ENCODE data around the gene GPC5. TPM values are rescaled to one million over a fixed set of nuclear protein-coding genes. Genes with fewer than 3 reads are reported as not detected.

The GPC5 gene
- total and polyA plus RNA-seq, 2 of the 8 experiments (the other 6 are each of a cell fraction or from before 2014, with no cell fraction given): 0.20 to 0.39 TPM

GRCh38 chr13:91493442-91493841, 95.0 kb downstream of the GPC5 start (continued):
- TF ChIP-seq SAP30 (IDR thresholded peaks at IDR 0.05; ENCODE audit: insufficient read depth, insufficient replicate concordance, low read length): no peak
- no peak for TF ChIP-seq ASH2L (IDR thresholded peaks at IDR 0.05; ENCODE audit: low read length)
- TF ChIP-seq TCF12 (IDR thresholded peaks at IDR 0.05; ENCODE audit: low read depth, low read length): no peak
- no peak for TF ChIP-seq TBP (IDR thresholded peaks at IDR 0.05; ENCODE audit: low read depth, low read length)
- no peak for TF ChIP-seq SUZ12 (IDR thresholded peaks at IDR 0.05; ENCODE audit: low read length)
- no peak for TF ChIP-seq TAF7 (optimal IDR thresholded peaks at IDR 0.05; ENCODE audit: borderline replicate concordance, low read depth, low read length)

Measured in H1 (cell line).